SU-DHL-6 (cell line): ENCODE data around the gene ARSK.

ENCODE experiments used
- H2AFZ ChIP-seq: fragments of 200-600 bp; sonication (generic); 2 replicates; pipeline ENCODE4 v1.6.1; 2014; ENCODE audit warnings: low read depth, mild to moderate bottlenecking, moderate library complexity, mixed read lengths, antibody characterized with exemption, low read length; ENCODE audit not compliant: severe bottlenecking
- H3F3A ChIP-seq: fragments of 200-600 bp; shearing (Covaris generic); 2 replicates; pipeline ENCODE4 v1.6.0; 2016; ENCODE audit warnings: antibody characterized with exemption, mild to moderate bottlenecking; ENCODE audit not compliant: insufficient read depth
- H3K27ac ChIP-seq: fragments of 200-600 bp; sonication (generic); 2 replicates; pipeline ENCODE4 v1.5.1; 2016; ENCODE audit warnings: low read depth, mild to moderate bottlenecking, low read length, moderate library complexity, mixed read lengths
- H3K27me3 ChIP-seq: fragments of 200-600 bp; sonication (generic), shearing (Covaris generic); 2 replicates; pipeline ENCODE4 v1.6.0; 2014; ENCODE audit warnings: mild to moderate bottlenecking, low read length
- H3K36me3 ChIP-seq: fragments of 200-600 bp; sonication (generic); 2 replicates; pipeline ENCODE4 v1.6.1; 2014; ENCODE audit warnings: mild to moderate bottlenecking, low read length, mixed read lengths
- H3K4me2 ChIP-seq: fragments of 300-600, 200-600 bp; shearing (Covaris generic), sonication (generic); 2 replicates; pipeline ENCODE4 v1.6.0; 2014; ENCODE audit warnings: low read length, low read depth, mild to moderate bottlenecking; ENCODE audit not compliant: poor library complexity, severe bottlenecking
- H3K4me3 ChIP-seq: fragments of 200-600 bp; sonication (generic); 2 replicates; pipeline ENCODE4 v1.5.1; 2014; ENCODE audit warnings: antibody characterized with exemption, low read length, mild to moderate bottlenecking, mixed read lengths; ENCODE audit not compliant: insufficient read depth, poor library complexity, severe bottlenecking
- H3K79me2 ChIP-seq: fragments of 200-600 bp; sonication (generic); 2 replicates; pipeline ENCODE4 v1.6.1; 2014; ENCODE audit warnings: mild to moderate bottlenecking, low read length, moderate library complexity; ENCODE audit not compliant: insufficient read depth
- H3K9ac ChIP-seq: fragments of 200-600 bp; sonication (generic); 2 replicates; pipeline ENCODE4 v1.7.0; 2014; ENCODE audit warnings: mild to moderate bottlenecking, low read length
- H3K9me2 ChIP-seq: fragments of 200-600 bp; sonication (generic); replicated peaks from 2 replicates; pipeline ENCODE4 v1.6.1; 2014; ENCODE audit warnings: low read length; ENCODE audit not compliant: insufficient read depth
- H3K9me3 ChIP-seq: fragments of 200-600 bp; sonication (generic); 2 replicates; pipeline ENCODE4 v1.6.1; 2014; ENCODE audit warnings: low read length, mixed read lengths; ENCODE audit not compliant: insufficient read depth
- H4K20me1 ChIP-seq: fragments of 200-600 bp; sonication (generic); 2 replicates; pipeline ENCODE4 v1.6.1; 2014; ENCODE audit warnings: low read depth, mild to moderate bottlenecking, antibody characterized with exemption, low read length, moderate library complexity, mixed read lengths
- EZH2phosphoT487 ChIP-seq: fragments of 200-600 bp; sonication (generic), shearing (Covaris generic); conservative IDR thresholded peaks from 2 replicates; pipeline ENCODE4 v1.6.1; 2018; ENCODE audit warnings: mild to moderate bottlenecking, antibody characterized with exemption, low read length, moderate library complexity, mixed read lengths
- TF ChIP-seq, protein P1 (sequence below): fragments of 200-600 bp; sonication (generic); IDR thresholded peaks from one replicate; pipeline ENCODE4 v1.5.1; 2017; ENCODE audit warnings: antibody characterized with exemption, mild to moderate bottlenecking, low read length, moderate library complexity; ENCODE audit not compliant: insufficient read depth, poor library complexity, severe bottlenecking

ARSK gene

DNA sequence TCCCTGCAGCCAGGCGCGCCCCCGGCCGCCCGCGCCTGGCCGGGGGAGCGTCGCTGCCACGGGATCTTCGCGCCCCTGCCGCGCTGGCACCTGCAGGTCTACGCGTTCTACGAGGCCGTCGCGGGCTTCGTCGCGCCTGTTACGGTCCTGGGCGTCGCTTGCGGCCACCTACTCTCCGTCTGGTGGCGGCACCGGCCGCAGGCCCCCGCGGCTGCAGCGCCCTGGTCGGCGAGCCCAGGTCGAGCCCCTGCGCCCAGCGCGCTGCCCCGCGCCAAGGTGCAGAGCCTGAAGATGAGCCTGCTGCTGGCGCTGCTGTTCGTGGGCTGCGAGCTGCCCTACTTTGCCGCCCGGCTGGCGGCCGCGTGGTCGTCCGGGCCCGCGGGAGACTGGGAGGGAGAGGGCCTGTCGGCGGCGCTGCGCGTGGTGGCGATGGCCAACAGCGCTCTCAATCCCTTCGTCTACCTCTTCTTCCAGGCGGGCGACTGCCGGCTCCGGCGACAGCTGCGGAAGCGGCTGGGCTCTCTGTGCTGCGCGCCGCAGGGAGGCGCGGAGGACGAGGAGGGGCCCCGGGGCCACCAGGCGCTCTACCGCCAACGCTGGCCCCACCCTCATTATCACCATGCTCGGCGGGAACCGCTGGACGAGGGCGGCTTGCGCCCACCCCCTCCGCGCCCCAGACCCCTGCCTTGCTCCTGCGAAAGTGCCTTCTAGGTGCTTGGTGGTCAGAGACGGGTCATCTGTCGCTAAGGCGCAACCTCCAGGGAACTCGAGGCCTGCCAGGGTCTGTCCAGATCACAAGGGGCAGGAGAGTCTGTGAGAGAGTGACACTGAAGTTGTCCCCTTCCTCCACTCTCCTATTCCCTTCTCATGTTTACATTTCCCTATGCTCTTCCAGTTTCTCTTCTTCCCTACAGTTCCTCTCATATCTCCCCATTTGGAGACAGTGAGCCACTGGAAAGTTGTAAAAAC, 66.3 kb downstream of the ARSK start:
- H3K9ac ChIP-seq, result no peak overlapping the region

DNA sequence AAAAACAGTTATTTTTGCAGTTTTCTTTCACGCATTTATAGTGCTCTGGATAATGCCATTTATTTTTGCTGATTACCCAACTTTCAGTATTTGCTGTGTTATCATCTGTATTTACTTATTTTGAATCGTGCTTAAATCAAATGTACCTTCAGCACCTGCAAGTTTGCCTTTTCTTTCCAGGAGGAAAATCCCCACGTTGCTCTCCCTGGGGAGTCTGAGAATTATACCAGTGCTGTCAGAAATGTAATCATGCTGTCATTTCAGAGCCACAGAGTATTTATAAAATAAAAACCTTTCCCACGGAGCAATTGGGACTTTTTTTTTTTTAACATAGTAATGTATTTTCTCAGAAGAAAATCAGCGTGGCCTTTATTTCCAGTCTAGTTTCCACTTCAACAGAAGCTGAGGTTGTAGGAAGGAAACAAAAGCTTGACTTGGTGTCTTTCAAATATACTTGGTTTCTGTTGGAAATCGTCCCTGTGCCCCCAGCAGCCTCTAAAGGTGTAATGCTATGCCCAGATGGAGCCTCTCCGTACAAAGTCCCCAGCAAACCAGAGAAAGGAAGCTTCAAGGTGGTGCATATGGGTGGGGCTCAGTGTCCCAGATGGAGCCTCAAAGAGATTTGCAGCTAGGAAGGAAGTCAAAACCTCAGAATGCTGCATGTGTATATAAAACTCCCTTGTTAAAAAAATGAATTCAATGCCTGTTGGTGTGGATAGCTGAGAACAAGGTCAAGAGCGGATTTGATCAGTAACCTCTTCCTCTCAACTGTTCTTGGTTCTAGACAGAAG, 67.1 kb downstream of the ARSK start:
- Histone ChIP-seq H3K27me3 (no peaks in the 10 kb centered on the region), H4K20me1 (no peaks in the 10 kb centered on the region), H3K9me2 (no peaks in the 10 kb centered on the region), H3K4me3 (no peak overlapping the region), H3K27ac (no peak overlapping the region), H3K36me3 (no peaks in the 10 kb centered on the region), H3K79me2 (no peaks in the 10 kb centered on the region), H3K9me3 (no peaks in the 10 kb centered on the region), H3K9ac (no peak overlapping the region), H3F3A (no peaks in the 10 kb centered on the region), H2AFZ (no peak overlapping the region), H3K4me2 (no peak overlapping the region)
- TF ChIP-seq, protein P1, sequence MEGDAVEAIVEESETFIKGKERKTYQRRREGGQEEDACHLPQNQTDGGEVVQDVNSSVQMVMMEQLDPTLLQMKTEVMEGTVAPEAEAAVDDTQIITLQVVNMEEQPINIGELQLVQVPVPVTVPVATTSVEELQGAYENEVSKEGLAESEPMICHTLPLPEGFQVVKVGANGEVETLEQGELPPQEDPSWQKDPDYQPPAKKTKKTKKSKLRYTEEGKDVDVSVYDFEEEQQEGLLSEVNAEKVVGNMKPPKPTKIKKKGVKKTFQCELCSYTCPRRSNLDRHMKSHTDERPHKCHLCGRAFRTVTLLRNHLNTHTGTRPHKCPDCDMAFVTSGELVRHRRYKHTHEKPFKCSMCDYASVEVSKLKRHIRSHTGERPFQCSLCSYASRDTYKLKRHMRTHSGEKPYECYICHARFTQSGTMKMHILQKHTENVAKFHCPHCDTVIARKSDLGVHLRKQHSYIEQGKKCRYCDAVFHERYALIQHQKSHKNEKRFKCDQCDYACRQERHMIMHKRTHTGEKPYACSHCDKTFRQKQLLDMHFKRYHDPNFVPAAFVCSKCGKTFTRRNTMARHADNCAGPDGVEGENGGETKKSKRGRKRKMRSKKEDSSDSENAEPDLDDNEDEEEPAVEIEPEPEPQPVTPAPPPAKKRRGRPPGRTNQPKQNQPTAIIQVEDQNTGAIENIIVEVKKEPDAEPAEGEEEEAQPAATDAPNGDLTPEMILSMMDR, result no peak
- no peak for TF ChIP-seq EZH2phosphoT487

More for the DNA sequence above, 66.3 kb downstream of the ARSK start:
- Histone ChIP-seq H3K36me3 (no peaks in the 10 kb centered on the region), H3K4me2 (peak overlapping the region; percentile 20), H4K20me1 (no peaks in the 10 kb centered on the region), H2AFZ (no peak overlapping the region), H3F3A (no peaks in the 10 kb centered on the region), H3K9me3 (no peaks in the 10 kb centered on the region), H3K4me3 (no peak overlapping the region), H3K27me3 (no peaks in the 10 kb centered on the region), H3K9me2 (no peaks in the 10 kb centered on the region), H3K27ac (no peak overlapping the region), H3K79me2 (no peaks in the 10 kb centered on the region)
- TF ChIP-seq, protein P1, result no peak
- no peak for TF ChIP-seq EZH2phosphoT487

DNA sequence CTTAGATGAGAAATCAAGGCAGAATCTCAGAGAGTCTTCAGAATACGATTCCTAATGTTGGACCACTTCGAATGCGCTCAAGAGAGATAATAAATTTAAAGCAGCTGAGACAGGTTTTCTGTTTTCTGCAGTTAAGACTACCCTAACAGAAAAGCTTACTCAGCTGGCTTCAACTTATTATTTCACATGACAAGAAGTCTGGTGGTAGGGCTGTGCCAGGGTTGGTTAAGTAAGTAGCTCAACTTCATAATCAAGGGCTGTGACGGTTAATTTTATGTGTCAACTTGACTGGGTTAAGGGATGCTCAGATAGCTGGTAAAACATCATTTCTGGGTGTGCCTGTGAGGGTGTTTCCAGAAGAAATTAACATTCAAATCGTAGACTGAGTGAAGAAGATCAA, 68.8 kb downstream of the ARSK start:
- Histone ChIP-seq H3K79me2 (no peaks in the 10 kb centered on the region), H3K4me2 (no peak overlapping the region), H3K36me3 (no peaks in the 10 kb centered on the region), H3K27me3 (no peaks in the 10 kb centered on the region), H3K27ac (no peak overlapping the region), H2AFZ (no peak overlapping the region), H3F3A (no peaks in the 10 kb centered on the region), H3K9me2 (no peaks in the 10 kb centered on the region), H3K9me3 (no peaks in the 10 kb centered on the region), H3K9ac (no peak overlapping the region), H4K20me1 (no peaks in the 10 kb centered on the region), H3K4me3 (no peak overlapping the region)
- TF ChIP-seq, protein P1, result no peak
- no peak for TF ChIP-seq EZH2phosphoT487
